ENCODE measurements around the gene ELAVL1. TPM values are rescaled to one million over a fixed set of nuclear protein-coding genes. Genes with fewer than 3 reads are reported as not detected.
A peak's percentile ranks its signal among the peaks of the same experiment; 100 is the strongest.

Gene ELAVL1
- total and polyA plus RNA-seq, 9 of the 15 experiments (the other 6 are each of a cell fraction or from before 2014, with no cell fraction given) = 4.3 to 172 (median 69.2) TPM

- peaks cover 96% of the 10 kb centered on the region for H3K36me3 ChIP-seq (ENCODE audit: control insufficient read depth, insufficient read depth, low read length)
- peaks cover 30% of the 10 kb centered on the region; the same call in 1 of the 2 replicates for H4K20me1 ChIP-seq (replicated peaks; ENCODE audit: control insufficient read depth, insufficient read depth, low read length)
- no peak overlapping the region for H2AFZ ChIP-seq (ENCODE audit: low read depth, low read length)
- peaks cover 7% of the 10 kb centered on the region for H3K9me1 ChIP-seq (ENCODE audit: control insufficient read depth, insufficient read depth, low read length)
- no peak overlapping the region for H3K9ac ChIP-seq (ENCODE audit: insufficient read depth in 1 of 2, low read depth in 2 of 2, low read length in 2 of 2)
- no peaks in the 10 kb centered on the region for H3K27me3 ChIP-seq (ENCODE audit: control insufficient read depth in 2 of 2, insufficient read depth in 2 of 2, low read length in 2 of 2)
- peak overlapping the region; percentile 34; the same call in 2 of the 3 replicates for H3K27ac ChIP-seq (ENCODE audit: extremely low read depth, low read depth, low read length)
- H3K4me1 ChIP-seq (replicated peaks in 1 of 2; ENCODE audit: control insufficient read depth in 2 of 2, insufficient read depth in 2 of 2, low read length in 2 of 2) = peaks cover 12 to 49% of the 10 kb centered on the region in 2 experiments; a peak in 4 of 5 replicates
- no peak overlapping the region for H3K4me2 ChIP-seq (ENCODE audit: insufficient read depth, low read length)
- 40% methylated on average over 7 of the region's 7 CpGs for WGBS (ENCODE audit: insufficient coverage, low coverage, missing lambda C conversion rate)
- FAIRE-seq (peak; percentile 67), DNase-seq (ENCODE audit: extremely low read depth in 1 of 4, low spot score in 3 of 4) (peak in 1 of 4 experiments; percentile 48), ATAC-seq (peak; percentile 86)
- intact Hi-C loops (cut with micrococcal nuclease) = no loop called here
- in situ Hi-C loops (cut with MboI) = no loop called here
- BruUV-seq (replicated peaks) = no TSS peak
- ChIA-PET CTCF (ENCODE audit: low intra/inter-chr PET ratio) (no interaction called here), POLR2A (interaction anchor here (0.7 to 1.2 kb wide), 3 partner anchors 9 to 24 kb away, joined by 3 to 6 read pairs (median 5); partner anchors contain the start of gene ELAVL1)
- no peaks in the 10 kb centered on the region; the same call in 1 of the 2 replicates for H3K9me3 ChIP-seq (replicated peaks; ENCODE audit: control insufficient read depth, insufficient read depth, low read depth, low read length)
- peaks cover 56% of the 10 kb centered on the region for H3K79me2 ChIP-seq (ENCODE audit: control insufficient read depth, insufficient read depth, low read length)
- H3K4me3 ChIP-seq = no peak overlapping the region
- TF ChIP-seq SRF (CRISPR knock-in tag; IDR thresholded peaks at IDR 0.05) = no peak
- no peak for TF ChIP-seq FIP1L1 (IDR thresholded peaks at IDR 0.05; ENCODE audit: low read depth, low read length, poor library complexity, severe bottlenecking)
- no peak for TF ChIP-seq RFX7 (CRISPR knock-in tag; IDR thresholded peaks at IDR 0.05)
- TF ChIP-seq ZNF551 (CRISPR knock-in tag; IDR thresholded peaks at IDR 0.05) = no peak
- no peak for TF ChIP-seq GABPA (tag; conservative IDR thresholded peaks at IDR 0.05; ENCODE audit: low read depth)
- TF ChIP-seq KDM1A (IDR thresholded peaks at IDR 0.05) = no peak
- TF ChIP-seq DPF2 (IDR thresholded peaks at IDR 0.05) = peak; percentile 76
- TF ChIP-seq TCF7 (IDR thresholded peaks at IDR 0.05; ENCODE audit: borderline replicate concordance) = peak; percentile 33; the same call in 1 of the 2 replicates
- TF ChIP-seq ZNF589 (CRISPR knock-in tag; IDR thresholded peaks at IDR 0.05; ENCODE audit: low read depth) = no peak
- TF ChIP-seq STAT5A (IDR thresholded peaks at IDR 0.05; ENCODE audit: borderline replicate concordance, low read length) = no peak
- no peak for TF ChIP-seq ZNF184 (CRISPR knock-in tag; IDR thresholded peaks at IDR 0.05)
- no peak for TF ChIP-seq MEIS2 (IDR thresholded peaks at IDR 0.05; ENCODE audit: partially characterized antibody)
- TF ChIP-seq, protein P1, sequence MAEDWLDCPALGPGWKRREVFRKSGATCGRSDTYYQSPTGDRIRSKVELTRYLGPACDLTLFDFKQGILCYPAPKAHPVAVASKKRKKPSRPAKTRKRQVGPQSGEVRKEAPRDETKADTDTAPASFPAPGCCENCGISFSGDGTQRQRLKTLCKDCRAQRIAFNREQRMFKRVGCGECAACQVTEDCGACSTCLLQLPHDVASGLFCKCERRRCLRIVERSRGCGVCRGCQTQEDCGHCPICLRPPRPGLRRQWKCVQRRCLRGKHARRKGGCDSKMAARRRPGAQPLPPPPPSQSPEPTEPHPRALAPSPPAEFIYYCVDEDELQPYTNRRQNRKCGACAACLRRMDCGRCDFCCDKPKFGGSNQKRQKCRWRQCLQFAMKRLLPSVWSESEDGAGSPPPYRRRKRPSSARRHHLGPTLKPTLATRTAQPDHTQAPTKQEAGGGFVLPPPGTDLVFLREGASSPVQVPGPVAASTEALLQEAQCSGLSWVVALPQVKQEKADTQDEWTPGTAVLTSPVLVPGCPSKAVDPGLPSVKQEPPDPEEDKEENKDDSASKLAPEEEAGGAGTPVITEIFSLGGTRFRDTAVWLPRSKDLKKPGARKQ (CRISPR knock-in tag; IDR thresholded peaks at IDR 0.05) = 0 out of 2 replicates have a peak, but pooled peaks have one; percentile 45
- TF ChIP-seq FOXK2 (conservative IDR thresholded peaks at IDR 0.05 in 1 of 2, IDR thresholded peaks at IDR 0.05 in 1 of 2; ENCODE audit: low read depth in 2 of 2) = no peak
- no peak for TF ChIP-seq BDP1 (IDR thresholded peaks at IDR 0.05; ENCODE audit: insufficient read depth, insufficient read length)
- 0 out of 4 replicates have a peak, but pooled peaks of 1 of the 2 experiments have one; percentile 33 for TF ChIP-seq RCOR1 (IDR thresholded peaks at IDR 0.05; ENCODE audit: borderline replicate concordance in 1 of 2, low read depth in 2 of 2, low read length in 2 of 2)
- no peak for TF ChIP-seq CREB3 (tag; conservative IDR thresholded peaks at IDR 0.05; ENCODE audit: low read depth)
- no peak for TF ChIP-seq SNIP1 (IDR thresholded peaks at IDR 0.05; ENCODE audit: low read depth)
- peak; percentile 25; the same call in 1 of the 2 replicates for TF ChIP-seq SMARCE1 (IDR thresholded peaks at IDR 0.05)
- no peak for TF ChIP-seq HES1 (IDR thresholded peaks at IDR 0.05; ENCODE audit: low read depth)
- TF ChIP-seq ATF7 (IDR thresholded peaks at IDR 0.05) = 0 out of 2 replicates have a peak, but pooled peaks have one; percentile 17
- TF ChIP-seq ESRRA (IDR thresholded peaks at IDR 0.05; ENCODE audit: borderline replicate concordance, low read depth) = no peak
These were observed 24.2 kb downstream of the ELAVL1 start for GRCh38 chr19:7981199-7981598.
